Measurements from ENCODE around the gene UBXN6. TPM values are rescaled to one million over a fixed set of nuclear protein-coding genes. Genes with fewer than 3 reads are reported as not detected.

Gene UBXN6
- total and polyA plus RNA-seq, 2 of the 8 experiments (the other 6 are each of a cell fraction or from before 2014, with no cell fraction given), result 28.0 to 43.8 TPM

GRCh38 chr19:4471403-4472173 lies 14.0 kb upstream of the UBXN6 start:
- Histone ChIP-seq H3K27ac (ENCODE audit: low read depth, low read length) (peak overlapping the region; percentile 35; the same call in 1 of the 2 replicates), H2BK12ac (ENCODE audit: low read depth, low read length) (no peak overlapping the region; the same call in 1 of the 2 replicates)
- 0 out of 2 replicates have a peak, but pooled peaks have one; percentile 24 for TF ChIP-seq PHF8 (conservative IDR thresholded peaks at IDR 0.05; ENCODE audit: low read depth, low read length)
- TF ChIP-seq HDAC6 (IDR thresholded peaks at IDR 0.05; ENCODE audit: low read depth, low read length), result no peak
- peak; percentile 91 for TF ChIP-seq SP2 (IDR thresholded peaks at IDR 0.05; ENCODE audit: low read length)
- peak; percentile 23 for TF ChIP-seq KDM4A (IDR thresholded peaks at IDR 0.05; ENCODE audit: low read depth, low read length, severe bottlenecking)
- TF ChIP-seq E2F6 (IDR thresholded peaks at IDR 0.05), result peak; percentile 74
- TF ChIP-seq EZH2 (IDR thresholded peaks at IDR 0.05; ENCODE audit: low read depth, low read length, severe bottlenecking), result no peak
- TF ChIP-seq CREB1 (IDR thresholded peaks at IDR 0.05), result peak; percentile 66; the same call in 1 of the 2 replicates
- TF ChIP-seq CHD2 (IDR thresholded peaks at IDR 0.05; ENCODE audit: low read length), result peak; percentile 96
- peak; percentile 93 for TF ChIP-seq ATF3 (IDR thresholded peaks at IDR 0.05; ENCODE audit: insufficient read depth, low read depth, low read length)

More at GRCh38 chr19:4471403-4472173, 14.0 kb upstream of the UBXN6 start:
- H3K18ac ChIP-seq (ENCODE audit: extremely low read depth, low read length), result peak overlapping the region; percentile 36; the same call in 1 of the 2 replicates
- H4K20me1 ChIP-seq (replicated peaks in 1 of 2; ENCODE audit: control insufficient read depth in 1 of 2, insufficient read depth in 2 of 2, low read length in 2 of 2), result peaks cover 0 to 7% of the 10 kb centered on the region in 2 experiments
- DNase-seq (ENCODE audit: low read depth in 1 of 2, low spot score in 2 of 2) (peak; percentile 92 to 99), FAIRE-seq (peak; percentile 100)
- no peak overlapping the region for H4K91ac ChIP-seq (replicated peaks; ENCODE audit: insufficient read length, low read length)
- H3K4me3 ChIP-seq (ENCODE audit: extremely low read depth in 1 of 4, insufficient read depth in 2 of 4, low read depth in 3 of 4, low read length in 4 of 4), result peak overlapping the region; percentile 37 to 99 (median 60)
- H2AK5ac ChIP-seq (ENCODE audit: low read depth, low read length), result no peak overlapping the region
- no peak overlapping the region for H2BK15ac ChIP-seq (ENCODE audit: low read length)
- CTCF ChIA-PET (ENCODE audit: partially characterized antibody), result interaction anchor here (0.7 to 1.6 kb wide), 4 partner anchors 53 to 224 kb away, joined by 3 to 7 read pairs (median 4); no protein-coding TSS in a partner anchor
- 5% methylated on average over 33 of the region's 33 CpGs; no CpG with 5 or more reads in 1 of the 2 experiments for WGBS, 2 experiments (ENCODE audit: extremely low coverage in 1 of 2, insufficient coverage in 1 of 2, insufficient read length in 1 of 2, insufficient replicate concordance in 2 of 2, low coverage in 1 of 2, low lambda C conversion rate in 2 of 2, missing lambda C conversion rate in 1 of 2)
- H3K79me2 ChIP-seq (ENCODE audit: control insufficient read depth in 1 of 2, insufficient read depth in 2 of 2, low read length in 2 of 2), result peaks cover 14 to 31% of the 10 kb centered on the region in 2 experiments; a peak in 3 of 4 replicates
- H3K56ac ChIP-seq (replicated peaks; ENCODE audit: insufficient read length, low read depth, low read length), result peak overlapping the region; percentile 40
- H3K27me3 ChIP-seq (replicated peaks in 1 of 4; ENCODE audit: control insufficient read depth in 3 of 4, extremely low read depth in 1 of 4, insufficient read depth in 3 of 4, low read length in 3 of 4), result no peaks in the 10 kb centered on the region; a peak in 1 of 7 replicates
- peaks cover 0 to 16% (median 11%) of the 10 kb centered on the region in 4 experiments; a peak in 5 of 7 replicates for H3K4me1 ChIP-seq (replicated peaks in 1 of 4; ENCODE audit: control insufficient read depth in 3 of 4, insufficient read depth in 4 of 4, low read length in 3 of 4)
- POLR2A ChIA-PET (ENCODE audit: partially characterized antibody), result interaction anchor here (0.6 to 2.9 kb wide), 16 partner anchors 8 to 469 kb away, joined by 3 to 12 read pairs (median 4); partner anchors contain the start of genes PLIN4, PLIN5 and UBXN6
- no peak overlapping the region for H3K4ac ChIP-seq (replicated peaks; ENCODE audit: insufficient read length, low read depth, low read length)
- H3K4me2 ChIP-seq (ENCODE audit: insufficient read depth in 1 of 2, low read depth in 2 of 2, low read length in 2 of 2), result peak overlapping the region; percentile 57 to 71
- H2BK5ac ChIP-seq (ENCODE audit: low read depth, low read length), result peak overlapping the region; percentile 36
- H3K9me3 ChIP-seq (ENCODE audit: insufficient read depth in 2 of 2, low read depth in 1 of 2, low read length in 1 of 2), result no peaks in the 10 kb centered on the region
- peaks cover 8% of the 10 kb centered on the region; the same call in 1 of the 2 replicates for H3K79me1 ChIP-seq (ENCODE audit: low read depth, low read length)
- peak overlapping the region; percentile 90; the same call in 1 of the 2 replicates for H2AFZ ChIP-seq (ENCODE audit: low read length)
- peaks cover 22% of the 10 kb centered on the region for H3K23me2 ChIP-seq (ENCODE audit: low read depth, low read length)
- H2BK120ac ChIP-seq (replicated peaks; ENCODE audit: low read depth, low read length), result no peak overlapping the region
- H2BK20ac ChIP-seq (ENCODE audit: low read length), result no peak overlapping the region
- peaks cover 0 to 9% (median 3%) of the 10 kb centered on the region in 4 experiments; a peak in 5 of 8 replicates for H3K36me3 ChIP-seq (ENCODE audit: control insufficient read depth in 2 of 4, insufficient read depth in 4 of 4, low read length in 3 of 4)
- H4K8ac ChIP-seq (ENCODE audit: extremely low read depth, insufficient read depth, low read length), result no peak overlapping the region
- no peak overlapping the region for H4K5ac ChIP-seq (ENCODE audit: insufficient read length, low read depth, low read length)
- no peak overlapping the region for H3K23ac ChIP-seq (ENCODE audit: insufficient read length)
- peak overlapping the region in 3 of 4 experiments; percentile 42 to 82 (median 46); a peak in 3 of 7 replicates for H3K9ac ChIP-seq (replicated peaks in 1 of 4; ENCODE audit: extremely low read depth in 1 of 4, low read depth in 3 of 4, low read length in 3 of 4)
- no peak overlapping the region for H3K14ac ChIP-seq (ENCODE audit: insufficient read length)
